GM12891 (cell line): ENCODE results near the gene IQGAP2.
"Not testable (repeated sequence)": the region's sequence is repeated elsewhere in the genome, so short reads cannot be mapped to it uniquely, and the experiment has no call there.

Experiments
- DNase-seq: peaks from one replicate; pipeline ENCODE4 v3.0.0; 2011; ENCODE audit warnings: low spot score; ENCODE audit not compliant: insufficient read length
- FAIRE-seq: peaks from 2 replicates; lab custom pipeline; 2011; peaks lifted over from hg19 to GRCh38; lab: Jason Lieb, UNC
- PAX5 ChIP-seq: IDR thresholded peaks from 2 replicates; pipeline ENCODE4 v1.6.1; 2011; ENCODE audit warnings: low read length, moderate library complexity, mild to moderate bottlenecking; ENCODE audit not compliant: insufficient read depth, severe bottlenecking
- POLR2A ChIP-seq: IDR thresholded peaks from 2 replicates; pipeline ENCODE4 v1.6.1; 2011; ENCODE audit warnings: low read depth, low read length, control low read depth
- POLR2AphosphoS5 ChIP-seq: IDR thresholded peaks from 2 replicates; pipeline ENCODE4 v1.6.1; 2011; ENCODE audit warnings: low read depth, low read length, control low read depth
- POU2F2 ChIP-seq: IDR thresholded peaks from 2 replicates; pipeline ENCODE4 v1.6.1; 2011; ENCODE audit warnings: low read depth, mild to moderate bottlenecking, control low read depth, low read length, moderate library complexity
- SPI1 ChIP-seq: IDR thresholded peaks from 2 replicates; pipeline ENCODE4 v1.6.1; 2011; ENCODE audit warnings: low read depth, low read length, control low read depth
- TAF1 ChIP-seq: IDR thresholded peaks from 2 replicates; pipeline ENCODE4 v1.6.1; 2011; ENCODE audit warnings: low read depth, low read length, control low read depth

IQGAP2 gene

DNA sequence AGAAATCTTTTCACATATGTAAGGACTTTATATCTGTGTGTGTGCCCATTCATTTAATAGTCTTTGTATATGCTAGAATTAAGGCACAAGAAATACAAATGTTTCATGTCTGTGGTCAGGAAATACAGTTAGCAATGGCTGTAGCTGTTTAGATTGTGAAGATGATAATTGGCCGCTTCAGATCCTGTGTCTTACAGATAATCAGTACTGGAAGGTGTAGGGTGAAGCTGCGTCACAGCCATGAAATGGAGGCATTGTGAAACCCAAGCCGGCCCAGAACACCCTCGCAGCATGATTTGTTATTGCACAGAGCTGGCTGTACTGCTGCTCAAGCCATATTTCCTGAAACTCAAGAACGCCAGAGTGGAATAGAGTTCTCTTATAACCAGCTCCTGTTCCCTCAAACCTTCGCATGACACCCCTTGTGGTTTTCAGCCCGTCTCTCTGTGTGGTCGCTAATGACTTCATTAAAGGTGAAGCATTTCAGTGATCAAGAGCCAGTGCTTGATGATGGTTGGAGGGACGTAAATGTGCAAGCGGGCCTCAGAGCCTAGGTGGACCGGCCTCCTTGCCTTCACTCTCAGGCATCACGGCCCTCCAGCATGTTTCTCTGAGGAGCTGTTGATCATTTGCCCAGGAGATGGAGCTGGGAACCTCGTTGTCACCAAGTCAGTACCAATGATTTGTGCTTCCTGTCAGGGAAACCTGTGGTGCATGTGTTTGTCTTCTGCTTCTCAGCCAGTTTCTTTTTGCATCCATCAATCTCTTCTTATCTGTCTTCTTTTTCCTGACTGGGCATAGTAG lies 140.0 kb downstream of the IQGAP2 start:
- no peak for DNase-seq
- TF ChIP-seq POLR2AphosphoS5 (no peak), POU2F2 (no peak), SPI1 (no peak), PAX5 (no peak), POLR2A (no peak), TAF1 (no peak)
- peak; percentile 82 for FAIRE-seq

DNA sequence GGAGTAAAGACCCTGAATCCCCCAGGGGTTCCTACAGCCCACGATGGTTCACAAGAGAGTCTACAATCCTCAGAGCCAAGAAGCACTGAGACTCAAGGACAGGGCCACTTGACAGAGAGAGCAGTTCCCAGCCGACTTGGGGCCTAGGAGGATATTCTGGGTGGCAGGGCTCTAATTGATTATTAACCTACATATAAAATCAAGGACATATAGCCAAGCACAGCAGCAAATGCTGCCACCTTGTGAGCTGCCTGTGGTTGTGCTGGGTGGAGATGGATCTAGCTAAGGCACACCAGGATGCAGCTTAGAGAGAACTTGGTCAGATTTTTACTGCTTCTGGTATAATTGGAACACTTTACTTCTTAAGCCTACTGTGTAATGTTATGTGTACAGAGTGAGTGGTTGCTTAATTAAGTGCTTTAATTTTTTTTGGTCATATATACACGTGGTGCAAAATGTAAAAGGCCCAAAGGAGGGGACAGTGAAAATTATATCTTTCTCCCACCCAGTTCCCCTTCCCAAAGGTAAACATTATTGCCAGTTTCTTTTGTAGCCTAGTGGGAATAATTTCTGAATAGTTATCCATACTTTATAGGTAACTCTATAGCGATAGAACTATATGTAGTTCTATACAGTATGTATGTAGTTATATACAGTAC lies 141.3 kb downstream of the IQGAP2 start:
- FAIRE-seq (peak; percentile 66), DNase-seq (no peak)
- TF ChIP-seq TAF1 (no peak), PAX5 (no peak), POLR2AphosphoS5 (no peak), POLR2A (no peak), SPI1 (no peak)

DNA sequence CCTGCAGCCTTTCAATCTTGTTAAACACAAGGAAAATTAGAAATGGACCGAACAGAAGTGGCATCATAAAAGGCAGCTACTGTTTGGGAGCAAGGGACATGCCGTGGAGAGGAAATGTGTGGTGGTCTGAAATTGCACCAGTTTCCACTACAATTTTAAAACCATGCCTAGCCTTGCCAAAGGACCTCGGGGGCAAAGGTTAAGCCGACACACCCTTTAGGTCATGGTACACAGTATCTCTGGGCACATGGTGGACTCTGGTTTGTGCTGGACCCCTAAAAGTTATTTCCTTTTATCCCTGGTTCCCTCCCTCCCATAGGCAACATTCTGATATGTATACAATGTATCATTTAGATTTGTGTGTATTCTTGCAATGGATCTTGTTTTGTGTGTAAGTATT lies 142.1 kb downstream of the IQGAP2 start:
- DNase-seq = no peak
- TF ChIP-seq PAX5 (no peak), POU2F2 (no peak), SPI1 (no peak), TAF1 (no peak), POLR2AphosphoS5 (no peak), POLR2A (no peak)
- peak; percentile 47 for FAIRE-seq

DNA sequence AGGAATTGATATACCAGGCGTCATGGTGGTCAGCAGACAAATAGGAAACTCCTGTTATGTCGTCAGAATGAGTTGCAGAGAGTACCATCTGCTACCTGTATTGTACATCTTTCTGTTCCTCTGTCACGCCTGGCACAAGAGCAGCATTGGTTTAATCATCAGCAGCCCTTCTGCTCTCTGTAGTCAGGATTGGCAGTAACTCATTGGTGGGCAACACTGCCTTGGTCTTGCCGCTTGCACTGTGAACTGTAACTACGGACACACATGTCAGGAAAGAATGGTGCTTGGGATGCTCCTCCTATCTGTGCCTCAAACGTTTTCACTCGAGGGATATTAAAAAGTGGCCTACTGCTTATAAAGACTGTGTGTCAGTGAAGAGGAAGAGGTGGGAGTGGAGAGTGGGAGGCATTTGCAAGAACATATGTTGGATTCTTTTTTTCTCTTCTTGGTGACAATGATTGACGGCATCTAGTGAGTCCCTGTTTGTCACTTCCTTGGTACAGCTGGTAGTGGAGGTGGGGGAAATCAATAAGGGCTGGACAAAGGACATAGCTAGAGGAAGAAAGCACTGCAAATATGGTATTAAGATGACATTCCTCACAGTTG lies 143.5 kb downstream of the IQGAP2 start:
- TF ChIP-seq TAF1 (no peak), POU2F2 (peak; percentile 82), SPI1 (peak; percentile 16; the same call in 1 of the 2 replicates)
- FAIRE-seq (no peak), DNase-seq (no peak)

DNA sequence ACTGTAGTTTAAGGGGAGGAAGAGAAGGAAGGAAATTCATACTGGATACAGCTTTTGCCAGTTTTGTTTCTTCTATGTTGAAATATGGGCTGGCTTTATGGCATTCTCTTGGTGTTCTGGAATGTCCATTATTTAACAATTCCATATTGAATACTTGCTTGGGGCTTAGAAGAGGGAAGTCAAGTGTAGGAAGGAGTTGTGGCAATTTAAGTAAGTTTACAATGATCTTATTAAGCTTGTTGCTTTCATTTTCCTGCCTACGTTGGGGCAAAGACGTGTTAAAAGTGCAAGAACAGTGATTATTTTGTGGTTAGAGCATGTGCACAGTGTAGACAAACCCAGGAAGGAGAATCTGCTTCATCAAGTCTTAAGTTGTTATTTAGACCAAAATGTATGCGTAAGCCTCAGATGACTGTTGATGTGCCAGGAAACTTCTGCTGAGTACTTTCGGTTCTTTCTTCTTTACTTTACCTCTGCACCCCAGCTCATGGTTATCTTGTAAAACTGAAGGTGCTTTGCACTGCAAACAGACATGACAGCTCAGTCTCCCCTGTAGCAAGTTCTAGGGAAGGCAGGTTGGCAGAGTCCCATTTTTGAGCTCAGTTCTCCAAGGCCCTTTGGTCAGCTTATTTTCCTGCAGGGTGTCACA lies 144.3 kb downstream of the IQGAP2 start:
- FAIRE-seq (peak; percentile 97), DNase-seq (peak; percentile 24)
- TF ChIP-seq POLR2AphosphoS5 (no peak), POU2F2 (peak; percentile 69; the same call in 1 of the 2 replicates), PAX5 (no peak), TAF1 (no peak), POLR2A (no peak; the same call in 1 of the 2 replicates), SPI1 (0 out of 2 replicates have a peak, but pooled peaks have one; percentile 26)

DNA sequence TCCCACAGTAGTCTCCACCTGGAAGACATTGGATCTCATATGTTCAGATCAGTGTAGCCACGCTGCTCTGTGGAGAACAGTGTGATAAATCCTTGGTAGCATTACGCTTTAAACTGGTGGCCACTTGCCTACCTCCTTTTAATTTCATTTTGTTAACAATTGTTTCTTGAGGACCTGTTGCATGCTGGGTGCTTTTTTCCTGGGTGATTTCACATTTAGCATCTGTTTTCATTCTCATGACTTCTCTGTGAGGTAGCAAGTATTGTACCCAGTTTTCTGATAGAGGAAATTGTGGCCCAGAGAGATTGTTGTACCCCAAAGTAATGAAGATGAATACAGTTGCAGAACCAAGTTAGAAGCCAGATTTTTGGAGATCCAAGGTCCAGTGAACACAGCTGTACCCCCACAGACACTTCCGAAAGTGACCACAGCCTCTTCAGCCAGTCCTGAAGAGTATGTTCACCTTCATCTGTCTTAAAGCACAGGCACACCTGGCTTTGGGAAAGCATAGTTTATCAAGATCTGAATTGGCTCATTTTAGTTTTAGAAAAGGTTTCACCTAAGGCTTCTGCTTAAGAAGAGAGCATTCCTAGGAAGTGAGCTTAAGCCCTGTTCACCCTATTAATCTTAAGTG lies 144.9 kb downstream of the IQGAP2 start:
- TF ChIP-seq TAF1 (no peak), PAX5 (peak; percentile 91)
- no peak for FAIRE-seq

DNA sequence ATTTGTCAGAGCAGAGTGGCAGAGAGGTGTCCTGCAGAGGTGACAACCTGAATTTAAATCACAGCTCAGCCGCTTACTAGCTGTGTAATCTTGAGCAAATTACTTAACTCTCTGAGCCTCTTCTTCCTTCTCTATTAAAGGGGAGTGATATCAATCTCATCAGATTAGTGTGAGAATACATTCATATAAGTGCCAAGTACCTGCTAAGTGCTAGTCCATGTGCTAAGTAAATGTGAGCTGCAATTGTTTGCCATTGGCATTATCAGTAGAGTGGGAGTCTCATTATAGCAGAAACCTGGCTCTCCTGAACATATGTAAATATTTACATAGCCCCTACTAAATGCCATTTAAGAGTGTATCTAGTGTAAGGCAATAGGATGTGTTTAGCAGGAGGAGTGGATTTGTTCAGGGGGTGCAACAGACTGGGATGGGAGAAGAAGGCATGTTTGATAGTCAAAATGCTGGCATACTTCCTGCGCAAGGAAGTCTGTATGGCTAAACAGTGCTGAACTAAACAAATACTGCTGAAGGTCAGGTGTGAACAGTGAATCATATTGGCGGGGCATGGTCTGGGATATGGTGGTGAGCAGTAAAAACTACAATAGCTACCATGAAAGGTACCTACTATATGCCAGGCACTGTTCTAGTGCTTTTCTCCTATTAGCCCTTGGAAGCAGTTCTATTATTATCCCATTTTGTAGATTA lies 145.6 kb downstream of the IQGAP2 start:
- no peak for DNase-seq

More for the DNA sequence above, 144.9 kb downstream of the IQGAP2 start:
- no peak for DNase-seq

DNA sequence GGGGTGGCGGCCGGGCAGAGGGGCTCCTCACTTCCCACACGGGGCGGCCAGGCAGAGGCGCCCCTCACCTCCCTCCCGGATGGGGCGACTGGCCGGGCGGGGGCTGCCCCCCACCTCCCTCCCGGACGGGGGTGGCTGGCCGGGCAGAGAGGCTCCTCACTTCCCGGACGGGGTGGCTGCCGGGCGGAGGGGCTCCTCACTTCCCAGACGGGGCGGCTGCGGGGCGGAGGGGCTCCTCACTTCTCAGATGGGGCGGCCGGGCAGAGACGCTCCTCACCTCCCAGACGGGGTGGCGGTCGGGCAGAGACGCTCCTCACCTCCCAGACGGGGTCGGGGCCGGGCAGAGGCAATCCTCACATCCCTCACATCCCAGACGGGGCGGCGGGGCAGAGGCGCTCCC lies 147.8 kb downstream of the IQGAP2 start:
- not testable (repeated sequence) for DNase-seq, FAIRE-seq

More for the DNA sequence above, 145.6 kb downstream of the IQGAP2 start:
- TF ChIP-seq POLR2AphosphoS5 = no peak
- TF ChIP-seq PAX5 = no peak
- TF ChIP-seq SPI1 = no peak
- no peak for TF ChIP-seq POLR2A
- TF ChIP-seq TAF1 = no peak
- TF ChIP-seq POU2F2 = no peak
- FAIRE-seq = peak; percentile 23

DNA sequence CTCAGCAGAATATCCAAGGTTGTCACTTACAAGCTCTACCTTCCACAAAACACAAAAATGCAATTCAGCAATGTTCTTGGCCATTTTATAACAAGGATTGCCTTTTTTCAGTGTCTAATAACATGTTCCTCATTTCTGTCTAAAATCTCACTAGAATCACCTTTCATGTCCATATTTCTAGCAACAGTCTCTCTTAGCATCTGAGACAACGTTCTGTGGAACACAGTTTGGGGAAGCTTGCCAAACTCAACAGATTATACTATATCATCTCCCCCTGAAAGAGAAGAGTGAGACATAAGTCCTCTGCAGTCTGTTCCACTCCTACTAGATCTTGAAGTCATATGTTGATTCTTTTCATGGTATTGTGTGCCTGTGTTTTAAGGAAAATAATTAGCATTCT lies 149.5 kb downstream of the IQGAP2 start:
- TF ChIP-seq TAF1 = no peak
- no peak for TF ChIP-seq POLR2A
- TF ChIP-seq POU2F2 = no peak
- no peak for TF ChIP-seq PAX5
- no peak for TF ChIP-seq POLR2AphosphoS5
- no peak for TF ChIP-seq SPI1
- FAIRE-seq (no peak), DNase-seq (no peak)
